PC-9 (cell line): ENCODE measurements around the gene RAB4A. TPM values are rescaled to one million over a fixed set of nuclear protein-coding genes. Genes with fewer than 3 reads are reported as not detected.
A peak's percentile ranks its signal among the peaks of the same experiment; 100 is the strongest.

ENCODE experiments used
- BruUV-seq: library from RNA; stranded (reverse); fragments of 400-500 nt; replicated peaks from 2 replicates; lab custom pipeline; 2021; lab: Mats Ljungman, UMichigan
- CTCF ChIA-PET: fragments of 300-600 bp; sonication (Branson Sonifier 250); formaldehyde crosslinking; loops from one replicate; lab custom pipeline; 2022; ENCODE audit warnings: antibody characterized with exemption; lab: Charles Lee
- POLR2A ChIA-PET: fragments of 300-600 bp; sonication (Branson Sonifier 250); formaldehyde crosslinking; loops from one replicate; lab custom pipeline; 2022; ENCODE audit warnings: antibody characterized with exemption; ENCODE audit not compliant: unreplicated experiment; lab: Charles Lee
- DNase-seq, 2 experiments: peaks; one replicate each; pipeline versions ENCODE4 v3.0.0 to v3.0.0-alpha.2; 2015 to 2022; ENCODE audit warnings: mixed read lengths in 1 of 2
- H2AFZ ChIP-seq: fragments of 200-600 bp; sonication (generic); 2 replicates; pipeline ENCODE4 v1.8.1; 2017; ENCODE audit warnings: antibody characterized with exemption
- H3F3A ChIP-seq: fragments of 200-600 bp; sonication (generic); 2 replicates; pipeline ENCODE4 v1.8.1; 2017; ENCODE audit warnings: antibody characterized with exemption, mild to moderate bottlenecking, low read depth; ENCODE audit not compliant: insufficient read depth
- H3K27ac ChIP-seq: fragments of 200-600 bp; sonication (generic); 2 replicates; pipeline ENCODE4 v1.6.1; 2016; ENCODE audit warnings: mixed run types
- H3K27me3 ChIP-seq: fragments of 200-600 bp; sonication (generic); 2 replicates; pipeline ENCODE4 v1.6.1; 2016; ENCODE audit warnings: low read depth, mixed run types; ENCODE audit not compliant: insufficient read depth
- H3K36me3 ChIP-seq: fragments of 200-600 bp; sonication (generic); 2 replicates; pipeline ENCODE4 v1.6.1; 2016; ENCODE audit warnings: low read depth, mixed run types
- H3K4me1 ChIP-seq: fragments of 200-600 bp; sonication (generic); replicated peaks from 2 replicates; pipeline ENCODE4 v1.6.1; 2016; ENCODE audit warnings: mixed run types; ENCODE audit not compliant: insufficient read depth
- H3K4me2 ChIP-seq: fragments of 200-600 bp; sonication (generic); 2 replicates; pipeline ENCODE4 v1.6.1; 2017; ENCODE audit warnings: mixed run types
- H3K4me3 ChIP-seq: fragments of 200-600 bp; sonication (generic); 2 replicates; pipeline ENCODE4 v1.6.1; 2016; ENCODE audit warnings: mixed run types
- H3K79me2 ChIP-seq: fragments of 200-600 bp; sonication (generic); 2 replicates; pipeline ENCODE4 v1.6.1; 2017; ENCODE audit warnings: low read depth, mixed run types
- H3K9me2 ChIP-seq: fragments of 200-600 bp; sonication (generic); 2 replicates; pipeline ENCODE4 v1.8.1; 2017; ENCODE audit warnings: mild to moderate bottlenecking; ENCODE audit not compliant: insufficient read depth
- H3K9me3 ChIP-seq: fragments of 200-600 bp; sonication (generic); 2 replicates; pipeline ENCODE4 v1.8.1; 2016; ENCODE audit warnings: low read depth; ENCODE audit not compliant: insufficient read depth
- H4K20me1 ChIP-seq: fragments of 200-600 bp; sonication (generic); 2 replicates; pipeline ENCODE4 v1.8.1; 2017; ENCODE audit not compliant: insufficient read depth
- EZH2 ChIP-seq: fragments of 200-600 bp; sonication (generic); IDR thresholded peaks from 2 replicates; pipeline ENCODE4 v1.8.0; 2017; ENCODE audit warnings: antibody characterized with exemption, low read depth
- intact Hi-C: fragments of 100-400 bp; cut with micrococcal nuclease; formaldehyde crosslinking; loops from one replicate; pipeline ENCODE4 v1.10.0; 2022; ENCODE audit not compliant: unreplicated experiment
- total RNA-seq: library from RNA; stranded (reverse); gene quantifications from 2 replicates; pipeline ENCODE4 v1.2.3, GENCODE V29; 2021
- TF ChIP-seq, protein P1 (sequence below): fragments of 200-600 bp; sonication (generic); conservative IDR thresholded peaks from 2 replicates; pipeline ENCODE4 v1.6.1; 2017; ENCODE audit warnings: mixed run types, antibody characterized with exemption, mild to moderate bottlenecking, moderate library complexity

The RAB4A gene
- total RNA-seq, 1 experiment from 2014 or later: 29.0 TPM

DNA sequence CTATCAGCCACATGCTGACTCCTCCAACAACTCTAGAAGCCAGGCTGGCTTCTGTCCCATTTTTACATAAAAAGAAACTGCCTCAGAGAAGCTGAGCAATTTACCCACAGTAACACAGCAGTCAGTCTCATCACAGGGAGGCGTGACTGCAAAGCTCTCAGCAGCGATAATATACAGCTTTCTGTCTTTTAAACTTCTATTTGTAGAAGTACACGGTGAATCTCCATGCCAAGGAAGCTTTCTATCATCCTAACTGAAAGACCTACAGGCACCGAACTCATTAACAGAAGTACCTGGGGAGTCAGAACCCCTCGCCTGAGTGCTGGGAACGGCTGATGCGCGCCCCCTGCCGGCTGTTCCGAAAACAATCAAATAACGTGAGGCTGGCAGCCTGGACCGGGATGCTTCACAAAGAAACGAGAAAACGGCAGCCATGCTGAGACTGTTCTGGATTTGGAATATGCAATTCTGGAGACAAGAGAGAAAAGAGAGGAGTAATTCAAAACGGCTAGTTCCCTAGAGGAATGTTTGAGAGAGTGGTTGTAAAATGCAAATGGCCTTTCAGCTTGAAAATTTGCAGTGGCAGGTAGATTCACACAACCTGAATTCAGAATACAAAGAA lies 43.5 kb upstream of the RAB4A start:
- Histone ChIP-seq H3K27ac (no peak overlapping the region), H3K36me3 (no peaks in the 10 kb centered on the region), H3K4me1 (peaks cover 47% of the 10 kb centered on the region), H2AFZ (no peak overlapping the region), H3F3A (peaks cover 39% of the 10 kb centered on the region), H3K9me3 (no peaks in the 10 kb centered on the region), H3K27me3 (peaks cover 27% of the 10 kb centered on the region), H4K20me1 (no peaks in the 10 kb centered on the region; the same call in 1 of the 2 replicates), H3K9me2 (no peaks in the 10 kb centered on the region), H3K4me3 (no peak overlapping the region), H3K4me2 (no peak overlapping the region), H3K79me2 (no peaks in the 10 kb centered on the region)
- intact Hi-C loops: loop anchor here (10.0 kb wide), 4 partner anchors 393 to 1093 kb away; partner anchors contain the start of gene TRIM17
- no peak for TF ChIP-seq EZH2
- TF ChIP-seq, protein P1, sequence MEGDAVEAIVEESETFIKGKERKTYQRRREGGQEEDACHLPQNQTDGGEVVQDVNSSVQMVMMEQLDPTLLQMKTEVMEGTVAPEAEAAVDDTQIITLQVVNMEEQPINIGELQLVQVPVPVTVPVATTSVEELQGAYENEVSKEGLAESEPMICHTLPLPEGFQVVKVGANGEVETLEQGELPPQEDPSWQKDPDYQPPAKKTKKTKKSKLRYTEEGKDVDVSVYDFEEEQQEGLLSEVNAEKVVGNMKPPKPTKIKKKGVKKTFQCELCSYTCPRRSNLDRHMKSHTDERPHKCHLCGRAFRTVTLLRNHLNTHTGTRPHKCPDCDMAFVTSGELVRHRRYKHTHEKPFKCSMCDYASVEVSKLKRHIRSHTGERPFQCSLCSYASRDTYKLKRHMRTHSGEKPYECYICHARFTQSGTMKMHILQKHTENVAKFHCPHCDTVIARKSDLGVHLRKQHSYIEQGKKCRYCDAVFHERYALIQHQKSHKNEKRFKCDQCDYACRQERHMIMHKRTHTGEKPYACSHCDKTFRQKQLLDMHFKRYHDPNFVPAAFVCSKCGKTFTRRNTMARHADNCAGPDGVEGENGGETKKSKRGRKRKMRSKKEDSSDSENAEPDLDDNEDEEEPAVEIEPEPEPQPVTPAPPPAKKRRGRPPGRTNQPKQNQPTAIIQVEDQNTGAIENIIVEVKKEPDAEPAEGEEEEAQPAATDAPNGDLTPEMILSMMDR: peak; percentile 95
- DNase-seq: peak in 1 of 2 experiments; percentile 69
- no TSS peak for BruUV-seq
- CTCF ChIA-PET: interaction anchor here (0.5 to 0.6 kb wide), 2 partner anchors 278 to 1688 kb away, joined by 3 to 14 read pairs; no protein-coding TSS in a partner anchor
- POLR2A ChIA-PET: no interaction called here

DNA sequence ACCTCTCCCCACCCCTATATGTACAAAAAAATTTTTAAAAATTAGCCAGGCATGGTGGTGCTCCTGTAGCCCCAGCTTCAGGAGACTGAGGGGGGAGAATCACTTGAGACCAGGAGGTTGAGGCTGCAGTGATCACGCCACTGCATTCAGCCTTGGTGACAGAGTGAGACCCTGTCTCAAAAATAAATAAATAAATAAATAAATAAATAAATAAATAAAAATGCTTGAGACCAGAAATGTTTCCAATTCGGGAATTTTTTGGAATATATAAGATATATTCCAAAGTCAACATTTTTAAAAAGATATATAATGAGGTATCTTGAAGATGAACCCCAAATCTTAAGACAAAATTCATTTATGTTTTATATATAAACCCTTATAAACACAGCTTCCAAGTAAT lies 42.4 kb upstream of the RAB4A start:
- no TSS peak for BruUV-seq
- POLR2A ChIA-PET: interaction anchor here (0.6 kb wide), 2 partner anchors 446 to 1066 kb away, joined by 3 read pairs; no protein-coding TSS in a partner anchor
- peak overlapping the region; percentile 59 for H3K27ac ChIP-seq
- no peaks in the 10 kb centered on the region for H3K9me2 ChIP-seq
- H3K36me3 ChIP-seq: no peaks in the 10 kb centered on the region
- H3K27me3 ChIP-seq: peaks cover 22% of the 10 kb centered on the region
- no peaks in the 10 kb centered on the region; the same call in 1 of the 2 replicates for H4K20me1 ChIP-seq
- H3K4me2 ChIP-seq: peak overlapping the region; percentile 63
- peak overlapping the region; percentile 30; the same call in 1 of the 2 replicates for H3K4me3 ChIP-seq
- peaks cover 36% of the 10 kb centered on the region for H3F3A ChIP-seq
- no peak overlapping the region for H2AFZ ChIP-seq
- DNase-seq: no peak
- CTCF ChIA-PET: no interaction called here
- H3K79me2 ChIP-seq: no peaks in the 10 kb centered on the region
- no peaks in the 10 kb centered on the region for H3K9me3 ChIP-seq
- intact Hi-C loops: loop anchor here (10.0 kb wide), 4 partner anchors 394 to 1094 kb away; partner anchors contain the start of gene TRIM17
- H3K4me1 ChIP-seq: peaks cover 47% of the 10 kb centered on the region
- TF ChIP-seq EZH2: no peak
- TF ChIP-seq, protein P1: no peak

DNA sequence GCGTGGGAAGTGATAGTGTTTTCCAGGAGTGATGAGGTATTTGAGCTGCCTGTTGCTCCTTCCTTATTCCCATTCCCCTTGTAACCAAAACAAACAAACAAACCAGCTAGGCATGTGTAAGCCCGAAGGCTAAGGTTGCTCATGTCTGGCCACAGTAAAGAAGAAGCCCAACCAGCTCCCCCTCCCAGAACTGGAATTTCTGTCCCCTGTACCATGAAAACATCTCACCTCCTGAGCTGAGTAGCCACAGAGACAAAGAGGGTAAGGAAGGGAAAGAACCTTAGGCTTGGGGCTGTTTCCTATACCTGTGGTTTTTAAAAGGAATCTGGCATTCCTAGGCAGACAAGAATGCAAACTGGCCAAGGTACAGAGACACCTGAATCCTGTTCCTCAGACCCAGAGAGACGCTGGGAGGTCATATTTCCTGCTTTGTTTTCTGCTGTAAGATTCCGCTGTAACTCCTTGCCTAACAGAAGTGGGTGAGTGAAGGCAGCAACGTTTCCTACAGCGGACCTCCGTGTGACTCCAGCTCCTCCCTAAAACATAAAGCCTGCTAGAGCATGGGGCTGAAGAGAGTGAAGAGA lies 41.7 kb upstream of the RAB4A start:
- H3K9me3 ChIP-seq: no peaks in the 10 kb centered on the region
- H2AFZ ChIP-seq: no peak overlapping the region
- H3K27ac ChIP-seq: peak overlapping the region; percentile 59
- peak overlapping the region; percentile 63 for H3K4me2 ChIP-seq
- H3K79me2 ChIP-seq: no peaks in the 10 kb centered on the region
- no peaks in the 10 kb centered on the region for H3K9me2 ChIP-seq
- H3K4me3 ChIP-seq: peak overlapping the region; percentile 6; the same call in 1 of the 2 replicates
- TF ChIP-seq, protein P1: no peak
- no peak for TF ChIP-seq EZH2
- peaks cover 29% of the 10 kb centered on the region for H3F3A ChIP-seq
- no peaks in the 10 kb centered on the region for H3K36me3 ChIP-seq
- H3K27me3 ChIP-seq: peaks cover 21% of the 10 kb centered on the region
- peaks cover 47% of the 10 kb centered on the region for H3K4me1 ChIP-seq
- no TSS peak for BruUV-seq
- intact Hi-C loops: loop anchor here (1.0 to 10.0 kb wide), 7 partner anchors 8 to 1094 kb away; partner anchors contain the start of gene TRIM17
- H4K20me1 ChIP-seq: no peaks in the 10 kb centered on the region
- CTCF ChIA-PET: interaction anchor here (0.6 kb wide), 1 partner anchor 35 kb away, joined by 3 read pairs; no protein-coding TSS in a partner anchor
- POLR2A ChIA-PET: interaction anchor here (0.6 kb wide), 3 partner anchors 33 to 1067 kb away, joined by 3 to 4 read pairs (median 3); no protein-coding TSS in a partner anchor
- peak; percentile 82 to 99 for DNase-seq
